HepG2 (cell line): ENCODE data around the gene CEP83. TPM values are rescaled to one million over a fixed set of nuclear protein-coding genes. Genes with fewer than 3 reads are reported as not detected.

Source experiments
- ATAC-seq: fragments of 200-7000 bp; cut with Tn5 transposase; 3 replicates; pipeline ENCODE4 v1.9.1; 2020; ENCODE audit warnings: mild to moderate bottlenecking, moderate library complexity
- BruUV-seq: library from RNA; stranded (reverse); fragments of 400-500 nt; replicated peaks from 2 replicates; lab custom pipeline; 2021; lab: Mats Ljungman, UMichigan
- CTCF ChIA-PET: fragments of 300-600 bp; formaldehyde crosslinking; extraction: SDS; loops from one replicate; lab custom pipeline; 2021; ENCODE audit warnings: low total read pairs, inconsistent platforms, low intra/inter-chr PET ratio; lab: Yijun Ruan, JAX
- POLR2A ChIA-PET: fragments of 350-600 bp; sonication (Branson Sonifier 250); formaldehyde crosslinking; loops from one replicate; lab custom pipeline; 2020; ENCODE audit warnings: antibody characterized with exemption, inconsistent platforms; lab: Yijun Ruan, JAX
- DNase-seq: peaks from one replicate; pipeline ENCODE4 v3.0.0-alpha.2; 2015; ENCODE audit warnings: low spot score
- FAIRE-seq: peaks from 3 replicates; lab custom pipeline; 2011; peaks lifted over from hg19 to GRCh38; lab: Jason Lieb, UNC
- H2AFZ ChIP-seq: one replicate; pipeline ENCODE4 v1.6.1; 2011; ENCODE audit warnings: low read length, inconsistent platforms
- H3K27ac ChIP-seq: fragments of 300-600 bp; 3 replicates; pipeline ENCODE4 v1.8.0; 2011; ENCODE audit warnings: mixed run types, mild to moderate bottlenecking, mixed read lengths, low read length, inconsistent platforms; ENCODE audit not compliant: insufficient read depth; ENCODE audit errors: extremely low read length
- H3K27me3 ChIP-seq, 2 experiments: fragments of 200-600 bp in 1 of 2; 2 replicates in 1 of 2; 3 replicates in 1 of 2; pipeline versions ENCODE4 v1.6.0 to v1.8.0; 2011; ENCODE audit warnings: low read length in 2 of 2, mild to moderate bottlenecking in 2 of 2, moderate library complexity in 2 of 2, inconsistent platforms in 1 of 2; ENCODE audit not compliant: insufficient read depth in 2 of 2, control insufficient read depth in 1 of 2
- H3K36me3 ChIP-seq, 2 experiments: fragments of 200-600 bp in 1 of 2; replicated peaks in 1 of 2; 2 replicates in 1 of 2; 3 replicates in 1 of 2; pipeline versions ENCODE4 v1.5.1 to v1.8.0; 2011; ENCODE audit warnings: low read length in 2 of 2, inconsistent platforms in 1 of 2; ENCODE audit not compliant: insufficient read depth in 2 of 2, control insufficient read depth in 1 of 2
- H3K4me1 ChIP-seq: 2 replicates; pipeline ENCODE4 v1.5.1; 2012; ENCODE audit warnings: low read length, inconsistent platforms; ENCODE audit not compliant: insufficient read depth
- H3K4me2 ChIP-seq: 2 replicates; pipeline ENCODE4 v1.6.0; 2011; ENCODE audit warnings: low read depth, low read length, inconsistent platforms
- H3K4me3 ChIP-seq, 3 experiments: fragments of 200-600 bp in 1 of 3; sonication (generic), shearing (Covaris generic) in 1 of 3; replicated peaks in 1 of 3; 2 replicates each; pipeline ENCODE4 v1.5.1; 2011 to 2016; ENCODE audit warnings: low read length in 3 of 3, inconsistent platforms in 2 of 3, low read depth in 2 of 3, mild to moderate bottlenecking in 2 of 3, control low read depth in 1 of 3, mixed read lengths in 1 of 3; ENCODE audit not compliant: insufficient read depth in 1 of 3
- H3K79me2 ChIP-seq: one replicate; pipeline ENCODE4 v1.6.1; 2011; ENCODE audit warnings: low read length, inconsistent platforms; ENCODE audit not compliant: insufficient read depth
- H3K9ac ChIP-seq: 2 replicates; pipeline ENCODE4 v1.6.0; 2011; ENCODE audit warnings: mild to moderate bottlenecking, low read depth, low read length, inconsistent platforms; ENCODE audit not compliant: insufficient read depth
- H3K9me3 ChIP-seq: 2 replicates; pipeline ENCODE4 v1.5.1; 2012; ENCODE audit warnings: mild to moderate bottlenecking, low read length
- H4K20me1 ChIP-seq: 2 replicates; pipeline ENCODE4 v1.6.0; 2011; ENCODE audit warnings: inconsistent platforms, mild to moderate bottlenecking, low read length, moderate library complexity; ENCODE audit not compliant: insufficient read depth
- EHMT2 ChIP-seq: fragments of 200-600 bp; sonication (generic); IDR thresholded peaks from 2 replicates; pipeline ENCODE4 v1.7.0; 2017; ENCODE audit warnings: antibody characterized with exemption, low read depth, low read length, borderline replicate concordance
- ELF1 ChIP-seq: sonication (generic); formaldehyde crosslinking; IDR thresholded peaks from 2 replicates; pipeline ENCODE4 v1.4.0; 2020; ENCODE audit warnings: missing genetic modification reagents
- KLF11 ChIP-seq: IDR thresholded peaks from 2 replicates; pipeline ENCODE4 v1.6.1; 2016; ENCODE audit warnings: missing compliant biosample characterization
- KLF6 ChIP-seq: IDR thresholded peaks from 2 replicates; pipeline ENCODE4 v1.8.0; 2016; ENCODE audit warnings: missing biosample characterization, missing genetic modification reagents
- MAFG ChIP-seq: sonication (generic); formaldehyde crosslinking; IDR thresholded peaks from 2 replicates; pipeline ENCODE4 v1.5.1; 2020; ENCODE audit warnings: mild to moderate bottlenecking, missing genetic modification reagents
- MEF2D ChIP-seq: sonication (generic); formaldehyde crosslinking; IDR thresholded peaks from 2 replicates; pipeline ENCODE4 v1.5.1; 2020; ENCODE audit warnings: mild to moderate bottlenecking, missing genetic modification reagents
- NR2F6 ChIP-seq, 2 experiments: IDR thresholded peaks; 2 replicates each; pipeline ENCODE4 v1.6.1; 2016; ENCODE audit warnings: antibody characterized with exemption in 1 of 2, mild to moderate bottlenecking in 1 of 2
- PLRG1 ChIP-seq: fragments of 450-650 bp; conservative IDR thresholded peaks from 2 replicates; pipeline ENCODE4 v1.6.1; 2016
- RFX5 ChIP-seq: IDR thresholded peaks from 2 replicates; pipeline ENCODE4 v1.6.1; 2011; ENCODE audit warnings: low read depth, low read length, improper control_type of control experiment
- TCF7L2 ChIP-seq: IDR thresholded peaks from 2 replicates; pipeline ENCODE4 v1.6.1; 2011; ENCODE audit warnings: mild to moderate bottlenecking, low read depth, low read length, moderate library complexity
- TSC22D2 ChIP-seq: sonication (generic); formaldehyde crosslinking; IDR thresholded peaks from 2 replicates; pipeline ENCODE4 v1.5.1; 2020; ENCODE audit warnings: missing genetic modification reagents, mild to moderate bottlenecking, borderline replicate concordance
- ZFP1 ChIP-seq: IDR thresholded peaks from 2 replicates; pipeline ENCODE4 v1.6.1; 2016
- ZFP82 ChIP-seq: sonication (generic); formaldehyde crosslinking; IDR thresholded peaks from 2 replicates; pipeline ENCODE4 v1.5.1; 2020; ENCODE audit warnings: mild to moderate bottlenecking, missing genetic modification reagents, borderline replicate concordance
- ZNF331 ChIP-seq: sonication (generic); formaldehyde crosslinking; IDR thresholded peaks from 2 replicates; pipeline ENCODE4 v1.4.0; 2020; ENCODE audit warnings: missing genetic modification reagents
- ZNF430 ChIP-seq: sonication (generic); formaldehyde crosslinking; IDR thresholded peaks from 2 replicates; pipeline ENCODE4 v1.9.0; 2021; ENCODE audit warnings: mild to moderate bottlenecking, missing genetic modification reagents
- ZNF441 ChIP-seq: sonication (generic); formaldehyde crosslinking; IDR thresholded peaks from 2 replicates; pipeline ENCODE4 v1.7.0; 2021; ENCODE audit warnings: missing genetic modification reagents, borderline replicate concordance
- ZNF552 ChIP-seq: sonication (generic); formaldehyde crosslinking; IDR thresholded peaks from 2 replicates; pipeline ENCODE4 v1.9.0; 2022; ENCODE audit warnings: missing genetic modification reagents, mild to moderate bottlenecking, borderline replicate concordance
- ZNF775 ChIP-seq: sonication (generic); formaldehyde crosslinking; IDR thresholded peaks from 2 replicates; pipeline ENCODE4 v1.4.0; 2020; ENCODE audit warnings: missing genetic modification reagents, mild to moderate bottlenecking, moderate library complexity, borderline replicate concordance
- ZSCAN22 ChIP-seq: sonication (generic); formaldehyde crosslinking; IDR thresholded peaks from 2 replicates; pipeline ENCODE4 v1.4.0; 2020; ENCODE audit warnings: mild to moderate bottlenecking, missing genetic modification reagents
- WGBS: methylation state at CpG from one replicate; pipeline ENCODE4 v1.1.6; 2017; ENCODE audit warnings: low lambda C conversion rate; 5-methylcytosine and 5-hydroxymethylcytosine counted together
- in situ Hi-C: cut with HindIII; loops from 2 replicates; pipeline ENCODE4 v1.10.0; 2017; ENCODE audit warnings: low pct_unique_long_range_greater_than_20kb; ENCODE audit not compliant: extremely low pct_ligation_motif_present
- intact Hi-C: fragments of 100-400 bp; cut with micrococcal nuclease; formaldehyde crosslinking; loops from one replicate; pipeline ENCODE4 v1.10.0; 2022; ENCODE audit not compliant: unreplicated experiment
- polyA plus RNA-seq, 8 experiments: library from polyadenylated mRNA; depleted of rRNA in 3 of 8; stranded (reverse) in 7 of 8; unstranded in 1 of 8; fragments of >200 nt; fragmentation: Illumina TruSeq in 4 of 8; extraction: Trizol in 4 of 8; gene quantifications; 2 replicates each; pipeline versions ENCODE4 v1.2.1 to v1.2.3, GENCODE V29; 2011 to 2016; ENCODE audit warnings: low read depth in 4 of 8, missing spikeins in 1 of 8, mixed read lengths in 1 of 8; ENCODE audit not compliant: insufficient read depth in 1 of 8
- total RNA-seq, 5 experiments: library from RNA; depleted of rRNA; stranded (reverse); fragments of >200 nt; fragmentation: Illumina TruSeq; extraction: Trizol; gene quantifications; 2 replicates each; pipeline ENCODE4 v1.2.3, GENCODE V29; 2016; ENCODE audit warnings: low read depth in 1 of 5
- TF ChIP-seq, protein P1 (sequence below): sonication (generic); formaldehyde crosslinking; IDR thresholded peaks from 2 replicates; pipeline ENCODE4 v1.4.0; 2020; ENCODE audit warnings: missing genetic modification reagents
- TF ChIP-seq, protein P2 (sequence below): IDR thresholded peaks from 2 replicates; pipeline ENCODE4 v1.6.1; 2012; ENCODE audit warnings: inconsistent platforms
- TF ChIP-seq, protein P3 (sequence below): sonication (generic); formaldehyde crosslinking; IDR thresholded peaks from 2 replicates; pipeline ENCODE4 v1.5.0; 2020; ENCODE audit warnings: missing genetic modification reagents

The CEP83 gene
- total and polyA plus RNA-seq, 2 of the 13 experiments (the other 11 are each of a cell fraction or from before 2014, with no cell fraction given) = 6.2 to 19.2 TPM

DNA sequence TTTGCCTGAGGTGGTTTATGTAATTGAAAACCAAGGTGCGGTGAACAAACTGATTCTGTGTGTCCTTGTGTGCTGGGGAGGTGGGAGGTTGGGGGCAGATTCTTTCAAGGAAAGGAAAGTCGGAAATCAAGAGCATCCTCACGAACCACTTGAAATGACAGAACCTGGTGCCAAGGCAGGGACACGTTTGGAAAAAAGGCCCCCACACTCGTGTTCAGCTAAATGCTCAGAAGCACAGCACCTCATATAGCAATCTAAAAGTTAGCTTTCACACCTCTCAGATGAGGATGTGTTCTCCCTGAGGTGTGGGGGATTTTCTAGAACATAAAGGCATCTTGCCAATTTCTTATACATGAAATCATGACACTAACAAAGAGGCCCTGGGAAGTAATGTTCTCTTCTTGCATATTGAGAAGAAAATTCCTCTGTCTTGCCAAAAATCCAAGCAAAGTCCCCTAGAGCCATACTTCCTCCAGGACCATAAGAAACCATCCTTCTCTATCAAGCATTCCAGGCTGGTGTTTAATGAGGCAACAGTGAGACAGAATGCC, 191.7 kb downstream of the CEP83 start (continued):
- TF ChIP-seq ZSCAN22 (CRISPR knock-in tag) = no peak
- no peak for TF ChIP-seq MEF2D (CRISPR knock-in tag)
- no peak for TF ChIP-seq KLF6 (CRISPR knock-in tag)
- no peak for TF ChIP-seq ZNF441
- TF ChIP-seq RFX5 = no peak
- TF ChIP-seq, protein P1, sequence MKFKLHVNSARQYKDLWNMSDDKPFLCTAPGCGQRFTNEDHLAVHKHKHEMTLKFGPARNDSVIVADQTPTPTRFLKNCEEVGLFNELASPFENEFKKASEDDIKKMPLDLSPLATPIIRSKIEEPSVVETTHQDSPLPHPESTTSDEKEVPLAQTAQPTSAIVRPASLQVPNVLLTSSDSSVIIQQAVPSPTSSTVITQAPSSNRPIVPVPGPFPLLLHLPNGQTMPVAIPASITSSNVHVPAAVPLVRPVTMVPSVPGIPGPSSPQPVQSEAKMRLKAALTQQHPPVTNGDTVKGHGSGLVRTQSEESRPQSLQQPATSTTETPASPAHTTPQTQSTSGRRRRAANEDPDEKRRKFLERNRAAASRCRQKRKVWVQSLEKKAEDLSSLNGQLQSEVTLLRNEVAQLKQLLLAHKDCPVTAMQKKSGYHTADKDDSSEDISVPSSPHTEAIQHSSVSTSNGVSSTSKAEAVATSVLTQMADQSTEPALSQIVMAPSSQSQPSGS = no peak
- no peak for TF ChIP-seq PLRG1
- no peak for TF ChIP-seq TCF7L2
- no peak for TF ChIP-seq ZNF331 (CRISPR knock-in tag)

DNA sequence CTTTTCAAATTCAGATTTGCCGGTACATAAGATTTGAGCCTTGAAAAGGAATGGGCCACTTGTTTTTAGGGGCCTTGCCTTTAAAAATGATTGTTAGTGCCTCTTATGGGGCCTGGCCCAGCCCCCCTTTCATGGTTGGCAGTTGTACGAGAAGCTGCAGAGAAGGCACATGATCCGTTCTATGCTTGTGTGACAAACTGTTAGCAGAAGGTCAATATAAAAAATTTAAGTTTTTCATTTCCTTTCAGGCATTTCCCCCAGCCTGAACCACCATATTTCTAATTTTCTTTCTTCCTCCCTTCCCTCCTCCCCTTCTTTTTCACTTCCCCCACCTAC, 192.2 kb downstream of the CEP83 start:
- H3K79me2 ChIP-seq = no peaks in the 10 kb centered on the region
- intact Hi-C loops (no loop called here), in situ Hi-C loops (loop anchor here (5.0 kb wide), 1 partner anchor 265 kb away; no protein-coding TSS in a partner anchor)

More for the DNA sequence above, 192.2 kb downstream of the CEP83 start:
- Histone ChIP-seq H3K36me3 (peaks cover 1 to 14% of the 10 kb centered on the region in 2 experiments; a peak in 2 of 5 replicates), H3K27me3 (no peaks in the 10 kb centered on the region), H2AFZ (no peak overlapping the region), H3K27ac (no peak overlapping the region), H3K4me2 (no peak overlapping the region), H3K4me1 (no peaks in the 10 kb centered on the region), H3K9ac (no peak overlapping the region), H3K4me3 (no peak overlapping the region), H4K20me1 (no peaks in the 10 kb centered on the region), H3K9me3 (no peaks in the 10 kb centered on the region)
- no TSS peak for BruUV-seq
- no peak for DNase-seq
- POLR2A ChIA-PET = no interaction called here
- no peak for TF ChIP-seq ZNF775 (CRISPR knock-in tag)
- TF ChIP-seq, protein P2, sequence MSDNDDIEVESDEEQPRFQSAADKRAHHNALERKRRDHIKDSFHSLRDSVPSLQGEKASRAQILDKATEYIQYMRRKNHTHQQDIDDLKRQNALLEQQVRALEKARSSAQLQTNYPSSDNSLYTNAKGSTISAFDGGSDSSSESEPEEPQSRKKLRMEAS = no peak
- no peak for TF ChIP-seq TSC22D2 (CRISPR knock-in tag)
- TF ChIP-seq ZNF552 = no peak
- no peak for TF ChIP-seq MAFG (CRISPR knock-in tag)
- TF ChIP-seq NR2F6 (IDR thresholded peaks at IDR 0.05) = no peak
- TF ChIP-seq NR2F6 (CRISPR knock-in tag; IDR thresholded peaks at IDR 0.05) = no peak
- no peak for TF ChIP-seq ZFP1 (CRISPR knock-in tag)
- TF ChIP-seq ZNF430 (CRISPR knock-in tag) = no peak
- no peak for TF ChIP-seq ZFP82
- TF ChIP-seq, protein P3, sequence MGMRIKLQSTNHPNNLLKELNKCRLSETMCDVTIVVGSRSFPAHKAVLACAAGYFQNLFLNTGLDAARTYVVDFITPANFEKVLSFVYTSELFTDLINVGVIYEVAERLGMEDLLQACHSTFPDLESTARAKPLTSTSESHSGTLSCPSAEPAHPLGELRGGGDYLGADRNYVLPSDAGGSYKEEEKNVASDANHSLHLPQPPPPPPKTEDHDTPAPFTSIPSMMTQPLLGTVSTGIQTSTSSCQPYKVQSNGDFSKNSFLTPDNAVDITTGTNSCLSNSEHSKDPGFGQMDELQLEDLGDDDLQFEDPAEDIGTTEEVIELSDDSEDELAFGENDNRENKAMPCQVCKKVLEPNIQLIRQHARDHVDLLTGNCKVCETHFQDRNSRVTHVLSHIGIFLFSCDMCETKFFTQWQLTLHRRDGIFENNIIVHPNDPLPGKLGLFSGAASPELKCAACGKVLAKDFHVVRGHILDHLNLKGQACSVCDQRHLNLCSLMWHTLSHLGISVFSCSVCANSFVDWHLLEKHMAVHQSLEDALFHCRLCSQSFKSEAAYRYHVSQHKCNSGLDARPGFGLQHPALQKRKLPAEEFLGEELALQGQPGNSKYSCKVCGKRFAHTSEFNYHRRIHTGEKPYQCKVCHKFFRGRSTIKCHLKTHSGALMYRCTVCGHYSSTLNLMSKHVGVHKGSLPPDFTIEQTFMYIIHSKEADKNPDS (CRISPR knock-in tag) = no peak
- TF ChIP-seq KLF11 (CRISPR knock-in tag) = no peak
- no peak for TF ChIP-seq ELF1 (CRISPR knock-in tag)
- no peak for TF ChIP-seq EHMT2
- 96% methylated on average over 3 of the region's 3 CpGs for WGBS
- no peak for FAIRE-seq
- CTCF ChIA-PET = no interaction called here
- no peak for ATAC-seq
